ENCODE results near the gene ZBTB26. TPM values are rescaled to one million over a fixed set of nuclear protein-coding genes. Genes with fewer than 3 reads are reported as not detected.

Gene ZBTB26
- total RNA-seq, 1 donor from 2014 or later = 11.3 TPM

- no peak for TF ChIP-seq CTCF (conservative IDR thresholded peaks at IDR 0.05)
- no peaks in the 10 kb centered on the region for H3K9me3 Mint-ChIP-seq
- no peak for DNase-seq (ENCODE audit: extremely low spot score, unreplicated experiment)
- H3K4me3 Mint-ChIP-seq = no peak overlapping the region
- no peaks in the 10 kb centered on the region for H3K27me3 Mint-ChIP-seq
- peaks cover 23% of the 10 kb centered on the region for H3K4me1 Mint-ChIP-seq (ENCODE audit: unreplicated experiment)
- H3K27ac Mint-ChIP-seq = peak overlapping the region; percentile 2
- peaks cover 8% of the 10 kb centered on the region for H3K36me3 Mint-ChIP-seq
Observed at GRCh38 chr9:122954253-122954691, 23.0 kb upstream of the ZBTB26 start.

- Mint-ChIP-seq H3K9me3 (no peaks in the 10 kb centered on the region), H3K27ac (no peak overlapping the region), H3K4me1 (ENCODE audit: unreplicated experiment) (peaks cover 41% of the 10 kb centered on the region), H3K36me3 (peaks cover 3% of the 10 kb centered on the region), H3K27me3 (no peaks in the 10 kb centered on the region), H3K4me3 (no peak overlapping the region)
- TF ChIP-seq CTCF (conservative IDR thresholded peaks at IDR 0.05) = no peak
- no peak for DNase-seq (ENCODE audit: extremely low spot score, unreplicated experiment)
Observed at GRCh38 chr9:122951056-122951455, 19.7 kb upstream of the ZBTB26 start.

GRCh38 chr9:122950263-122950662, 19.0 kb upstream of the ZBTB26 start:
- Mint-ChIP-seq H3K4me3 (no peak overlapping the region), H3K36me3 (peaks cover 7% of the 10 kb centered on the region), H3K27me3 (no peaks in the 10 kb centered on the region), H3K4me1 (ENCODE audit: unreplicated experiment) (peaks cover 48% of the 10 kb centered on the region), H3K9me3 (no peaks in the 10 kb centered on the region), H3K27ac (no peak overlapping the region)
- no peak for DNase-seq (ENCODE audit: extremely low spot score, unreplicated experiment)
- TF ChIP-seq CTCF (conservative IDR thresholded peaks at IDR 0.05) = no peak

GRCh38 chr9:122949696-122950095, 18.4 kb upstream of the ZBTB26 start:
- no peak for DNase-seq (ENCODE audit: extremely low spot score, unreplicated experiment)
- no peak overlapping the region for H3K27ac Mint-ChIP-seq
- H3K4me3 Mint-ChIP-seq = no peak overlapping the region
- H3K36me3 Mint-ChIP-seq = peaks cover 5% of the 10 kb centered on the region
- TF ChIP-seq CTCF (conservative IDR thresholded peaks at IDR 0.05) = no peak
- H3K27me3 Mint-ChIP-seq = no peaks in the 10 kb centered on the region
- H3K9me3 Mint-ChIP-seq = no peaks in the 10 kb centered on the region
- H3K4me1 Mint-ChIP-seq (ENCODE audit: unreplicated experiment) = peaks cover 46% of the 10 kb centered on the region

GRCh38 chr9:122948313-122948712, 17.0 kb upstream of the ZBTB26 start:
- DNase-seq (ENCODE audit: extremely low spot score, unreplicated experiment) = no peak
- no peaks in the 10 kb centered on the region for H3K27me3 Mint-ChIP-seq
- H3K4me1 Mint-ChIP-seq (ENCODE audit: unreplicated experiment) = peaks cover 40% of the 10 kb centered on the region
- H3K9me3 Mint-ChIP-seq = no peaks in the 10 kb centered on the region
- H3K27ac Mint-ChIP-seq = no peak overlapping the region
- H3K4me3 Mint-ChIP-seq = no peak overlapping the region
- H3K36me3 Mint-ChIP-seq = peaks cover 5% of the 10 kb centered on the region
- no peak for TF ChIP-seq CTCF (conservative IDR thresholded peaks at IDR 0.05)

- Mint-ChIP-seq H3K27ac (no peak overlapping the region), H3K4me1 (ENCODE audit: unreplicated experiment) (peaks cover 49% of the 10 kb centered on the region), H3K4me3 (no peak overlapping the region), H3K36me3 (peaks cover 5% of the 10 kb centered on the region), H3K9me3 (no peaks in the 10 kb centered on the region), H3K27me3 (no peaks in the 10 kb centered on the region)
- TF ChIP-seq CTCF (conservative IDR thresholded peaks at IDR 0.05) = no peak
- DNase-seq (ENCODE audit: extremely low spot score, unreplicated experiment) = no peak
Observed at GRCh38 chr9:122946461-122947005, 15.2 kb upstream of the ZBTB26 start.
